ENCODE results near the gene ATG14. TPM values are rescaled to one million over a fixed set of nuclear protein-coding genes. Genes with fewer than 3 reads are reported as not detected.
"Not testable (repeated sequence)": the region's sequence is repeated elsewhere in the genome, so short reads cannot be mapped to it uniquely, and the experiment has no call there.

The ATG14 gene
- total RNA-seq, 1 donor from 2014 or later = 9.0 TPM

- no peak for DNase-seq (ENCODE audit: extremely low read depth, low read depth, low spot score)
Measured at GRCh38 chr14:55434805-55435174, 23.2 kb upstream of the ATG14 start.

GRCh38 chr14:55433880-55434804 lies 22.5 kb upstream of the ATG14 start:
- no peak for DNase-seq (ENCODE audit: extremely low read depth, low read depth, low spot score)

GRCh38 chr14:55432628-55433027 lies 21.0 kb upstream of the ATG14 start:
- no peak for DNase-seq (ENCODE audit: extremely low read depth, low read depth, low spot score)

GRCh38 chr14:55430024-55430690 lies 18.5 kb upstream of the ATG14 start:
- no peak for DNase-seq (ENCODE audit: extremely low read depth, low read depth, low spot score)

GRCh38 chr14:55427439-55427838 lies 15.8 kb upstream of the ATG14 start:
- DNase-seq (ENCODE audit: extremely low read depth, low read depth, low spot score) = no peak

- no peak for DNase-seq (ENCODE audit: extremely low read depth, low read depth, low spot score)
Measured at GRCh38 chr14:55426891-55427290, 15.3 kb upstream of the ATG14 start.

DNA sequence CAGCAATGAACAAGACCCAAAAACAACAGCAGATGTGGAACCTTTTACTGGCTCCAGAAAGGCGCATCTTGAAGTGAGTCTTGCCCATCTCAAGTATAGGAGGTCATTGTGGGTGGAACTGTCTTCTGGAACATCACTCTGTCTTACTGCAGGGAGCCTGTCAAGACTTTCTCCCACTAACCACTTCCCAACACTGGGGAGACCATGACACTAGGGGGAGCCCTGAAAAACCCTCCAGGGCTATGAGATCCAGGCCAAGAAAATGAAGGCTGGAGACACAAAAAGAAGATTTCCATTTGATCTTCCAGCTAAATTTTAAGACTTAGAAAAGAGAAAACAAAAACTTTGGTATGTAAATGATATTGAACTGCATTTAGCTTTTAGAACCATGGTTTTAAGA lies 13.5 kb upstream of the ATG14 start:
- no peak for DNase-seq (ENCODE audit: extremely low read depth, low read depth, low spot score)

DNA sequence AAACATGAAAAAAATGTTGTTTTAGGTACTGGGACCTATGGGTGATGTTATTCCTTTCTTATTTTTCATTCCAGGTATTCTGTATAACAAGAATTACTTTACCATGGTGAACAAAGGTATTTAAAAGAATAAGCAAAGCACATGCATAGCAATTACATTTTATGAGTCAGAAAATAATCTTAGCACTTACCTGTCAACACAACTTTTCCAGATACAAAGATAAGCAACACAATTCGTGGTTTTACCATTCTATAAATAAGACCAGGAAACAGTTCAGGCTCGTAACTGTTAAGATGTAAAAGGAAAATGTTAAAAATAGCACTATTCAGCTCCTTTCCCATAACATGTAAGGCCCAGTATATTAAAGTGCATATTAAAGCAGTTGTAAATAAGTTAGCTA lies 12.3 kb upstream of the ATG14 start:
- DNase-seq (ENCODE audit: extremely low read depth, low read depth, low spot score) = no peak

GRCh38 chr14:55422338-55422737 lies 10.7 kb upstream of the ATG14 start:
- DNase-seq (ENCODE audit: extremely low read depth, low read depth, low spot score) = not testable (repeated sequence)

- no peak for DNase-seq (ENCODE audit: extremely low read depth, low read depth, low spot score)
Measured at GRCh38 chr14:55419663-55420062, 8.0 kb upstream of the ATG14 start.

DNA sequence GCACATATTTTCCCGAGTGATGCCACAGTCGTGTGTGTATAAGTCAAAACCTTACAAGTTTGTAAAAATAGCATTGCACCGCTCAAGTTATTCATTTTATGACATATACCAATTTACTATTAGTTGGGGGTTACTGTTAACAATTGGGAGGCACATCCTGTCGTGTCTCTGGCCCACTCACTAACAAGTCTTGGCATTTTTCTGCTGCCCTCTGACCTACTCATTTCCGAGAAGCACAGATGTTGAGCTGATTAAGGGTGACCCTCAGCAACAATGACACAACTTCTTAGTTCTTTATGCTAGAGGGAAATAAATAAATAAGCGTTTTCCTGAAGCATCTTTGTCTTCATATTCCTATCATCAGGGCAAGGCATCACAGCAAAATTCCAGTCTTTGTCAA lies 6.8 kb upstream of the ATG14 start:
- peak; percentile 75 for DNase-seq (ENCODE audit: extremely low read depth, low read depth, low spot score)

DNA sequence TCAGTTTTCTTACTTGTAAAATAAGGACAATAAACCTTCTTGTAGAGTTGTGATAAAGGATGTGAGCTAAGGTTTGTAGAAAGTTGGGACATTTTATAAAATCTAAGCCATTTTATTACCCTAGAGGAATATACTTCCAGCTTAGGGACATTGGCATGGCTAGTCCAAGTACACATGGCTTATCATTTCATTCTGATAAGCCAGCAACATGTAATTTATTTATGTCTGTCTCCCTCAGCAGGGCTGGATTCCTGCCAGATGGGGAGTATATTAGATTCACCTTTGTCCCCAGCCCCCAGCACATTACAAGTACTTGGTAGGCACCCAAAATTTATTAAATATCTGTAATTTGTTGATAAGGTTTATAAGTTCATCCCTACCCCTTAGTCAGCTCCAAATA lies 6.3 kb upstream of the ATG14 start:
- no peak for DNase-seq (ENCODE audit: extremely low read depth, low read depth, low spot score)

DNA sequence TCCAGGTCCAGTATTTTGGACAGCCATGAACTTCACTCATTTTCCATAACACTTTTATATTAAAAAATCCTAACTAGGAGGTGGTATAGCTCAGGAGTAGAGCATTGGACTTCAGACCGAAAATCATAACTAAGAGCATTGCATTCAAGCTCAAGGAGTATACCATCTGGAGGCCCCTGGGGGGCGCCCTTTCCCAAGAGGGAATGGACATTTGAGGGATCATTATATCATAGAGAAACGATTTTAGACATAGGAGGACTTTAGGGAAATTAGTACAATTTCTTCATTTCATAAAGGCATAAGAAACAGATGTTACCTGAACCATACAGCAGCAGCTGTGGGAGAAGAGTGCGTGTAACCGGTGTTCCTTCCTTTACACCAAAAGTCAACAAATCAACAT lies 5.2 kb upstream of the ATG14 start:
- no peak for DNase-seq (ENCODE audit: extremely low read depth, low read depth, low spot score)

DNA sequence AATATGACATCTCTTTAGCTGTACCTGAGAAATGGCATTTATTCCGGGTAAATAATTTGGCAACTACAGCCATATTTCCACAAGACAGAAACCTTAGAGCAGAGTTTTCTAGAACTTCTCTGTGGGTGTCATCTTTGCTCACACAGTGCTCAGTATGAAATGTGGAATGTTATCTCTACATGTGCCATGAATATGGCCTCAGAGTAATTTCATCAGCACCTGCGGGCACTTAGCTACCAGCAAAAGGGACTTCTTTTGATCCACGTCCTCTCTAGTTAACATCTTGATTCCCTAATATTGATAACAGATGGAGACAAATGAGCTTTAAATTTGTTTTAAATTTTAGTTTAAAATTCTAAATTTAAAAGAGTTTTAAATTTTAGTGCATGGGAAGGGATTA lies 2.9 kb upstream of the ATG14 start:
- no peak for DNase-seq (ENCODE audit: extremely low read depth, low read depth, low spot score)

- no peak for DNase-seq (ENCODE audit: extremely low read depth, low read depth, low spot score)
Measured at GRCh38 chr14:55412676-55413075, 1.0 kb upstream of the ATG14 start.

- DNase-seq (ENCODE audit: extremely low read depth, low read depth, low spot score) = no peak
Measured at GRCh38 chr14:55410876-55411275, 754 bp downstream of the ATG14 start.

- DNase-seq (ENCODE audit: extremely low read depth, low read depth, low spot score) = no peak
Measured at GRCh38 chr14:55404173-55404854, 7.3 kb downstream of the ATG14 start.

DNA sequence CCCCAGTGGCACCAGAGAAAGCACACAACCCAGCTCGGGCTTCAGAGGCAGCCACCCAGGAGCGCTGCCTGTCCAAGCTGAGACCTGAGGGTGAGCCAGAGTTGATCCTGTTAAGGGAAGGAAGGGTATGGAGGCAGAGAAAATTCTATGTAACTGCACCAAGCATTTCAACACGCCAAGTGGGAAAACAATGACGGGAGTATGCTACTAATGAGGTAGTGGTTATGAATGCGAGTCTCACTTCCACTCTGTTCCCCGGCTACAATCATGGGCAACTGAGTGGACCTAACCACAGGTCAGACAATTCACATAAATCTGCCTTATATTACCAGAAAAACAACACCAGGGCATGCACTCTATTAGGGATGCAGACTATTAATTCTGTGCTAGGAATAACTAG lies 9.9 kb downstream of the ATG14 start:
- no peak for DNase-seq (ENCODE audit: extremely low read depth, low read depth, low spot score)

- no peak for DNase-seq (ENCODE audit: extremely low read depth, low read depth, low spot score)
Measured at GRCh38 chr14:55399852-55400251, 11.8 kb downstream of the ATG14 start.

- DNase-seq (ENCODE audit: extremely low read depth, low read depth, low spot score) = no peak
Measured at GRCh38 chr14:55399183-55399582, 12.4 kb downstream of the ATG14 start.

DNA sequence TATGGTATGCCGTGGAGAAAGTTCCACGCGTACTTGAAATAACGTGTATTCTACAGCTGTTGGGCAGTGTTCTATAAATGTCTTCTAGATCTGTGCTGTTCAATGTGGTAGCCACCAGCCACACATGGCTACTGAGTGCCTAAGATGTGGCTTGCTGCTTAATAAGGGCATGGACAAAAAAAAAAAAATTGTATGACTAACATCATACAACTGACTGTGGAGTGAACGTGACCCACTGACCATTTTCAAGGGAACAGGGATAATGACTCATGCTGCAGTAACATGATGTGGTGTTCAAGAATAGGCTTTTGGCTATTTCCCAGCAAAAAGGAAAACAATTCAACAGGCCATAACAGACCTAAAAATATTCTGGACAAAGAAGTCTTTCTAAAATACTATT lies 13.0 kb downstream of the ATG14 start:
- DNase-seq (ENCODE audit: extremely low read depth, low read depth, low spot score) = peak; percentile 88

- no peak for DNase-seq (ENCODE audit: extremely low read depth, low read depth, low spot score)
Measured at GRCh38 chr14:55389330-55389729, 22.3 kb downstream of the ATG14 start.

All from glomerular endothelial cell (primary cell).